ENCODE measurements around the gene ZNF579.
"Not testable (repeated sequence)": the region's sequence is repeated elsewhere in the genome, so short reads cannot be mapped to it uniquely, and the experiment has no call there.

ZNF579 gene

DNA sequence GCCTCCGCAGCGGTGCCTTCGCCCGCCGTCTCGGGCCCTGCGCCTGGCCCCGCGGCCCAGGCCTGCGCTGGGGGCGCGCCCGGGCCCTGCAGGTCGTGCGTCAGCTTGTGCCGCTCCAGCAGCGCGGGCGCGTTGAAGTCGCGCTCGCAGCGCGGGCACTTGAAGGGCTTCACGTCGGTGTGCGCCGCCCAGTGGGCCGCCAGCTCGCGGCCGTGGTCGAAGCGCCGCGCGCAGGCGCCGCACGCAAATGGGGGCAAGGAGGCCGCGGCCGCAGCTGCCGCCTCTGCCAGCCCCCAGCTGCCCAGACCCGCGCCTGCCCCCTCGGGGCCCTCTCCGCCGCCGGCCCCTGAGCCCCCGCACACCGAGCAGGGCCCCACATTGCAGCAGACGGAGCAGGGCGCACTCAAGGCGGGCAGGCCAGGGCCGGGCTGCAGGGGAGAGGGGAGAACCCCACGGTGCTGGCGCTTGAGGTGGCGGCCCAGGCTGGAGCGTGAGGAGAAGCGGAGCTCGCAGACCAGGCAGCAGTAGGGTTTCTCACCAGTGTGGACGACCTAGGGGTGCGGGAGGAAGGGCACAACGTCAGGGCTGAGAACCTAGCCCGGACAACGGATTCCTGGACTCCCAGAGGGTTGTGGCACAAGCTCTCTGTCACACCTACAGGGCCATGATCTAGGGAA, 12.6 kb upstream of the ZNF579 start:
- DNase-seq: no peak

DNA sequence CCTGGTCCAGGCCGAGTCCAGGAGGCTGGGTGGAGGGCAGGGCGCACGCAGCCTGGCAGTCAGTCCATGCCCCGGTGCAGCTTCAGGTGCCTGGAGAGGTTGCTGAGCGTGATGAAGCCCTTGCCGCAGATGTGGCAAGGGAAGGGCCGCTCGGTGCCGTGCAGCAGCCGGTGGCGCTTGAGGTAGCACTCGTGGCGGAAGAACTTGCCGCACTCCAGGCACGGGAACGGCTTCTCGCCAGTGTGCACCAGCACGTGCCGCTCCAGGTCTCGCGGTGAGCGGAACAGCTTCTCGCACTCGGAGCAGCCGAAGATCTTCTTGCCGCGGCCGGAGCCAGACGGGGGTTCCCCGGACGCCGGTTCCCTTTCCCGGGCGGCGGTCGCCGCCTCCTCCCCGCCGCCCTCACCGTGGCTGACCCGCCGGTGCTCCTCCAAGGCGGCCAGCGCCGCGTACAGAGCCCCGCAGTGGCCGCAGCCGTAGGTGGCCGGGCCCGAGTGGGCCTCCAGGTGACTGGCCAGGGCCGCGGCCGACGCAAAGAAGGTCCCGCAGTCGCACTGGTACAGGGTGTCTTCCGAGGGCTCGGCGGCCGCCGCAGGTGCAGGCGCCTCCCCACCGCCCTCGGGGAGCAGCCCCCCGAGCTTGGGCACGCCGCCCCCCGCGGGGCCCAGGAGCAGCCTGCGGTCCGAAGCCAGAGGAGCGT, 11.9 kb upstream of the ZNF579 start:
- no peak for DNase-seq

DNA sequence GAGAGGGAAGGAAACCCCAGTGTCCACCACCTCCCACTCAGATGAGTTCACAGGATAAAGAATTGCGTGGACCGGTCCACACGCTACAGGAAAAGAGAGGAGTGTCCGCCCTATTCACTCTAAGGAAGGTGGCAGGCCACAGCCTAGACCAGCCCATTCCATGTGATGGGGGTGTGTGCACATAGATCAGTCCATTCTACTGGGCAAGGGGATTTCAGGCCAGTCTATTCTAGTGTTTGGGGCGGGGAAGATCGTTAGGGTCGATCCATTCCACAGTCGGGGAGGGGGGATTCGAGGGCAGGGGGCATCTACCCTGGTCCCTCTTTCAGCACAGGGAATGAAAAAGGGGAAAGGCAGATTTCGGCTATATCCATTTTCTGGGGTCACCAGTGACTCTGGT, 10.9 kb upstream of the ZNF579 start:
- no peak for DNase-seq

DNA sequence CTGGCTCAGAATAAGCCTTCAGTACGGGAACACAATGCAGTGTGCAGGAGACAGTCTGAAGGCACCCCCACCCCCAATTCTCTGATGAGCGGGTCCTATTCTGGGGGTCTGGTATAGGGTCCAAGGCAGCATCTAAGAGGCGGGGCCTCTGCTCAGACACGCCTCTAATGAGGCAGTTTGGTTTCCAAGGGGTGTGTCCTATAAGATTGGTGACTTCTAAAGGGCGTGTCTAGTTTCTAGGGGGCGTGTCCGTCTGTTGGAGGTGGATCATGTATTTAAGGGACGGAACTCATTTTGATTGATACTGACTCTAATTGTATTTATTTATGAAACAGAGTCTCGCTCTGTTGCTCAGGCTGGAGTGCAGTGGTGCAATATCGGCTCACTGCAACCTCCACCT, 10.0 kb upstream of the ZNF579 start:
- no peak for DNase-seq

DNA sequence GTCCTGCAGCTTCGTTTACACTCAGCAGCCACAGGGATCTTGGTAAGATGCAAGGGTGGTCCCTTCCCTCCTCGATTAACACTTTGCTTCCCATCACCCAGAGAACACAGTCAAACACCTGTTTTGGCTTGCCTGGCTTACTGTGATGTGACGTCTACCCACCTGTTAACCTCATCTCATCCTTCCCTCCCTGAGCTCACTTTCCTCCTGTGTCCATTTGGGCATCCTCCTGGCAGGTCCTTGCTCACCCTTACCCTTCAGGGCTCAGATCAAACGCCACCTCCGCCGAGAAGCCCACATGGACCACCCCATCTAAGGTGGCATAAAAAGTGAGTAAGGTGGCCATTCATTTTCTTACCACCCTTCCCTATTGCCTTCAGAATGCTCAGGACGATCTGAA, 9.5 kb upstream of the ZNF579 start:
- no peak for DNase-seq

GRCh38 chr19:55588738-55589137, 8.1 kb upstream of the ZNF579 start:
- DNase-seq: no peak

DNA sequence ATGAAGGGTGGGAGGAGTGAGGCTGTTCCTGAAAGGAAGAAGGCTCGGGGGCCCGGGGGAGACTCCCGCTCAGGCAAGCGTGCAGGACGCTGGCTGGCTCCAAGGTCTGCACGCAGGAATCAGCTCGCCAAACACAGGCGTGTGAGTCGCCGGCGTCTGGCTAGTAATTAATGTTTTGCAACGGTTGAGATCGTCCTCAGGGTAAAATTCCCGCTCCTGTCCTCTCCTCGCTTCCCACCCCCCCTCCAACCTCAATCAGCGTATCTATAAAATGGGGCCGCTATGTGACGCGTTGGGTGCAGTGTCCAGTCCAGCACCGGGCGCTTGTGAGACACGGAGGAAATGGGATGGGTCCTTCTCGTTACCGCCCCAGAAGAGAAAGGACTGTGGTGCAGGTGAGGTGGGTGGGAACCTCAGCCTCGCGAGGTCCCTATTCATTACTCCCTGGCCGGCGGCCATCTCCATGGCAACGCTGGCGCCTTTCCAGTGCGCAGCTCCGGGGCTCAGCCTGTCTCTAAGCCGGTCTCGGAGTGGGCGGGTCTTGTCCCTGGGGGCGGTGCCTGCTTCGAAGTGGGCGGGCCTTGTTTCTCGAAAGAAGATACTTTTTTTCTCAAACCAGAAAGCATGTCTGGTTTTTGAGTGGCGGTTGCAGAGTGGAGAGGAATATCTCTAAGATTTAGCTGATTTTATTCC, 6.5 kb upstream of the ZNF579 start:
- peak; percentile 90 for DNase-seq

- DNase-seq: no peak
Observed at GRCh38 chr19:55585658-55586339, 5.2 kb upstream of the ZNF579 start.

DNA sequence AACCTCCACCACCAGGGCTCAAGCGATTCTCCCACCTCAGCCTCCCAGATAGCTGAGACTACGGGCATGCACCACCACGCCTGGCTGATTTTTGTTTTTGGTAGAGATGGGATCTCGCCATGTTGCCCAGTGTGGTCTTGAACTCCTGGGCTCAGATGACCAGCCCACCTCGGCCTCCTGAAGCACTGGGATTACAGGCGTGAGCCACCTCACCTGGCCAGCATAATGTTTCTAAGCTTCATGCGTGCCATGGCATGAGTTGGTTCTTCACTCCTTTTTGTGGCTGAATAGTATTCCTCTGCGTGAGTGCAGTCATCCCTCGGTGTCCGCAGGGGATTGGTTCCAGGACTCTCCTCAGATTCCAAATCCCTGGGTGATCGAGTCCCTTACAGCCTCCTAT, 4.2 kb upstream of the ZNF579 start:
- no peak for DNase-seq

- not testable (repeated sequence) for DNase-seq
Observed at GRCh38 chr19:55583897-55584296, 3.2 kb upstream of the ZNF579 start.

DNA sequence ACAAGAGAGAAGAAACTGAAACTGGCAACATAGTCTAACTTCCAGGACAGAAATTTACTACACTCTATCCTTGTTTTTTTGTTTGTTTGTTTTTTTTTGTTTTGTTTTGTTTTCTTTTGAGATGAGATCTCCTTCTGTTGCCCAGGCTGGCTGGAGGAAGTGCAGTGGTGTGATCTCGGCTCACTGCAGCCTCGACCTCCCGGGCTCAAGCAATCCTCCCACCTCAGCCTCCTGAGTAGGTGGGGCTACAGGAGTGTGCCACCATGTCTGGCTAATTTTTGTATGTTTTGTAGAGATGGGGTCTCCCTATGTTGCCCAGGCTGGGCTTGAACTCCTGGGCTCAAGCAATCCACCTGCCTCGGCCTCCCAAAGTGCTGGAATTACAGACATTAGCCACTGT, 1.6 kb upstream of the ZNF579 start:
- DNase-seq: not testable (repeated sequence)

GRCh38 chr19:55581823-55582223, 1.2 kb upstream of the ZNF579 start:
- DNase-seq: no peak

GRCh38 chr19:55581145-55581822, 636 bp upstream of the ZNF579 start:
- no peak for DNase-seq

- no peak for DNase-seq
Observed at GRCh38 chr19:55579766-55580621, 654 bp downstream of the ZNF579 start.

GRCh38 chr19:55578761-55579747, 1.6 kb downstream of the ZNF579 start:
- DNase-seq: no peak

DNA sequence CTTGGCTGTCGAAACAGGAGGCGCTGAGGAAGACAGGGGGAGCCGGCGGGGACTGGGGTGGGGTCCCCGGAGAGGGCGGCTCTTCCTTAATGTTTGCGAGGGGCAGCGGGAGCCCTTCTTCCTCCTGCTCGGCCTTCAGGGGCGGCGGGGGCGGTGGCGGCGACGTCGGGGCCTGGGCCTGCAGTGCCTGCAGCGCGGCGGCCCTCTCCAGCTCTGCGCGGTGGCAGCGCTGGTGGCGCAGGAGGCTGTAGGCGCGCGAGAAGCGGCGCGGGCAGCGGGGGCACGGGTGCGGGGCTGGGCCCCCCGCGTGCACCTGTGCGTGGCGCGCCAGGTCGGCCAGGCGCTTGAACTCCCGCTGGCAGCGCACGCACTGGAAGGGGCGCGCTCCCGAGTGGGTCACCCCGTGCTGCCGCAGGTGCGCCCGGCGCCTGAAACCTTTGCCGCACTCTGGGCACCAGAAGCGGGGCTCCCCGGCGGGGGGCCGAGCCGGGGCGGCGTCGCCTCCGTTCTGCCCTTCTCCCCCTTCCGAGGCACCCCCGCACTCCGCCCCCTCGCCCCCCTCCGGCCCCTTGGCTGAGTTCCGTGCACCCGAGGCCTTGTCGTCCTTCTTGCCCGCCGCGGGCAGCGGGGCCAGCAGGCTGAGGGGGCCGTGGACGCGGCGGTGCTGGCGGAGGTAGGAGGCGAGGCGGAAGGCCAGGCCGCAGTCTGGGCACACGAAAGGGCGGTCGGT, 2.5 kb downstream of the ZNF579 start:
- no peak for DNase-seq

- DNase-seq: no peak
Observed at GRCh38 chr19:55576746-55577145, 3.9 kb downstream of the ZNF579 start.

GRCh38 chr19:55573929-55574328, 6.7 kb downstream of the ZNF579 start:
- not testable (repeated sequence) for DNase-seq

- not testable (repeated sequence) for DNase-seq
Observed at GRCh38 chr19:55569477-55569876, 11.2 kb downstream of the ZNF579 start.
